GM21515 (cell line): ENCODE data around the gene VEPH1.

Experiments used
- ATAC-seq: cut with Tn5 transposase; IDR thresholded peaks from one replicate; pipeline ENCODE4 v1.9.1; 2021; ENCODE audit not compliant: unreplicated experiment

The VEPH1 gene

GRCh38 chr3:157313186-157313585, 190.0 kb downstream of the VEPH1 start:
- no peak for ATAC-seq

- ATAC-seq: no peak
Observed at GRCh38 chr3:157312376-157312745, 190.9 kb downstream of the VEPH1 start.

DNA sequence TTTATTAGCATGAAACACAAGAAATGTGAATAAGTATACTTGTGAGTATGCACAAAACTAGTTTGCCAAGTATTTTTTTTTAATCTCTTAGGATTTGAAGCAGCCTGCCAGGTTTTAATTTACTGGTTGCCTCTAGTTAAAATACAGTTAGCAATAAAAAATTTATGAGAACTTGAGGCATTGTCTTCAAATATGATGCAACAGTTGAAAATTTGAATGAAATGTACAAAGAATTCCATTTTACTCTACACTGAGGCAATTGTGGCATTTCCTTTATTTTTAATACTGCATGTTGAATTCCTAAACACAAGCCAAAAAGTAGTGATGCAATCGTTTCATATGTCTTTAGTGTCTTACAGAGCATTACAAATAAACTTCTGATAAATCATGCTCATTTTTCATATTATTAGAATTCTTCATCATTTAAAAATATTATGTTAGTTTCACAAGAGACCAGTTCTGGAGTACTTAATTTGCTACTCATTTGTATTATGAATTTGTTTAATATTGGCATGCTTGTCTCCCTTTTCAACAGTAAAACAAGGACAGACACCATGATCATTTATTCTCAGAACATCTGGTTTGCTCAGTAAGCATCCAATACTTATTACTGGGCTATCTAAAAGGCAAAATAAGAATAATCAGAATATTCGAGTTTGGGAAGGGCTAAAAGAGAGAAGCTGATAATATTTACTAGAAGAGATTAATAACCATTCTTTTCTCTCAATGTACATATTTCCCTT, 191.4 kb downstream of the VEPH1 start:
- no peak for ATAC-seq

- ATAC-seq: no peak
Observed at GRCh38 chr3:157310329-157311052, 192.7 kb downstream of the VEPH1 start.

DNA sequence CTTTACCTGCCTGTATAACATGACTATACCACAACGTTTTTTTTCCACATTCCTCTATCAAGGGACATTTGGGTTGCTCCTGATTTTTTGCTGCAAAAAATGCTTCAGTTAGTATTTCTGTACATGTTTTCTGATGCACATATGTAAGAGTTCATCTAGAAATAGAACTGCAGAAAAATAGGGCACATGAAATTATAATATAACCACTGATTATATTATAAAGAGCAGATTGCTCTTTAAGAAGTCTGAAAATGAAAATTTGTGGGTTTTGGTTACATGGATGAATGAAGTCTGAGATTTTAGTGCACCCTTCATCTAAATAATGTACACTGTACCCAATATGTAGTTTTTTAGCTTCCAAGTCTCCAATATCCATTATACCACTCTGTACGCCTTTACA, 196.7 kb downstream of the VEPH1 start:
- no peak for ATAC-seq

DNA sequence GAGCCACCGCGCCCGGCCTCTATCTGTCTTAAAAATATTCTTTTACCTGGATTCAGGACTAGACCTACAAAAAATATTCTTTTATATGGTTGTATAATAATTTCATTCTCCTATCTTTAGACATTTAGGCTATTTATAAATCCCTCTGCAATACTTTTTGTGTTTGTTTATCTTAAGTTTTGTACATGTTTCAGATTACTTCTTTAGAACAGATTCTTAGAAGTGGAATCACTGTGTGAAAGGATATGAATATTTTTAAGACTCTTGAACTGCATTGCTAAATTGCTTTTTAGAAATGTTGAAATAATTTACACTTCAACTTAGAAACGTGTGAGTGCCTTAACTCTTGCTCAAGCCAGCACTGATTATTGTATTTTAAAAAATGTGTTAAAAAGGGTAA, 197.8 kb downstream of the VEPH1 start:
- no peak for ATAC-seq

DNA sequence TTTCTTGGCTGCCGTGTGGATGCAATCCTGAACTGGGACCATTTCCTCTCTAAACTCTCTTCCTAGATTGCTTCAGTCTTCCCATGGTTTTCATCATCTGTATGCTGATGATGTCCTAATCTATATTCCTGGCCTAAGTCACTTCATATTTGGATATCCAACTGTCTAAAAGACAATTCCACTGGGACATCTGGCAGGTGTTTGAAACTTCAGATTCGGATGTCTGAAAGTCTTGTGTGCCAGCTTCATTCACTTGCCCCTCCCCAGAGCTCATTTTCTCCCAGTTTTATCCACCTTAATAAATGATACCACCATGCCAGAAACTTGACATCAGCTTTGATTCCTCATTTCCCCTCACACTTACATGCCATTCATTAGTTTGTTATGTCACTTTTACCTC, 201.5 kb downstream of the VEPH1 start:
- no peak for ATAC-seq

- ATAC-seq: no peak
Observed at GRCh38 chr3:157300981-157301663, 202.1 kb downstream of the VEPH1 start.

GRCh38 chr3:157300094-157300493, 203.1 kb downstream of the VEPH1 start:
- no peak for ATAC-seq

DNA sequence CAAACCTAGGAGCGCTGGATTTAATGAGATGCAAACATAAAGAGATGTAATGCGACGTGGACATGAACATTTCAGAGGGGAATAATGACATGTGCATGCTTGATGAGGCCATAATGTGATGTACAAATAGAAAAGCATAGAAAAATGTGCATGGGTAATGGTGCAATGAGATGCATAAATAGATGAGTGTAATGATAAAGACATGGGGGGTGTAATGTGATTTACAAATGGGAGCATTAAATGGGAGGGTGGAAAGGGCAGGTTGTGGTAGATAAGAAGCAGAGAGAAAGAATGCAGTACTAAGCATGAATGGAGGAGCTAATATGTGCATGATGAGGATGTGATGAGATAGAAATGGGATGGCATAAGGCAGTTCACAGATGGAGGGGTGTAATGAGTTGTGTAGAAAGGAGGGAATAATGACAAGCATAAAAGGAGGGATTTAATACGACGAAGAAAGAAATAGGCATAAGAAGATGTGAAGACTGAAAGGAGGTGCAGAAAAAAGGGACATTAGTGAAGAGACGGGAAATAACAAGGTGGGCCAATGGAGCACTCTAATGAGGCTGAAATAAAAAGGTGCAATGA, 205.8 kb downstream of the VEPH1 start:
- no peak for ATAC-seq

- ATAC-seq: no peak
Observed at GRCh38 chr3:157294953-157295352, 208.3 kb downstream of the VEPH1 start.

DNA sequence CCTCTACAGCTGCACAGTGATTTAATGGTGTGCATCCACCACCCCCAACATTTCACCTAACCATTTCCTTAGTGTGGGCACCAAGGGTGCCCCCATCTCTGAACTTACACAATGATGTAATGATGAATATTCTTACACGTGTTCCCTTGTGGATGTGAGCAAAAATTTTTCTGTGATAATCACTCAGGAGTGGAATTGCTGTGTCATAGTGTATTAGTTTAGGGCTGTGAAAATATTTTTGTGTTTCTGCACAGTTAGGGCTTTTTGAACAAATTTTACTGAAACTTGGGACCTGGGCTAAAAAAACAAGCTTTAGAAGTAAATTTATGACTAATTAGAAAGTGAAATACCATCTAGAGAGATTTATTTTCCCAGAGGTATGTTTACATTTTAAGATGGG, 208.7 kb downstream of the VEPH1 start:
- no peak for ATAC-seq

GRCh38 chr3:157290766-157291165, 212.4 kb downstream of the VEPH1 start:
- no peak for ATAC-seq

DNA sequence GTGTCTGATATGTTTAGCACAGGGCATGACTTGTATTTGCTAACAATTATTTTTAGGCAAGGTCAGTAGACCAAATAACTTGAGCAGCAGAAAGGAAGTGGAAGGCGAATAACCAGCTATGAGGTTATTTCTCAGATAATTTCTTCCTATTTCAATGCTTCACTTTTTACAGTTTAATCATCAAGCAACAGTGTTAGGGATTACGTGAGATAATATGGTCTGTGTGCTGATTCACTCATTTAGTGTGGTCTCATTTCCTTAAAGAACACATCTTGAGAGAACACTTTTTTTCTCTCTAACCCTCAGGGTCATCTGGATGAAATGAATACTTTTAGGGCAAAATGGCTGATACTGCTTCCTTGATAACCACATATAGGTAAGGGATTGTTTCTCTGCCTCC, 217.2 kb downstream of the VEPH1 start:
- no peak for ATAC-seq

GRCh38 chr3:157285141-157285540, 218.1 kb downstream of the VEPH1 start:
- ATAC-seq: no peak

- ATAC-seq: no peak
Observed at GRCh38 chr3:157284688-157285087, 218.5 kb downstream of the VEPH1 start.

GRCh38 chr3:157282261-157283191, 220.7 kb downstream of the VEPH1 start:
- no peak for ATAC-seq

GRCh38 chr3:157280786-157281185, 222.4 kb downstream of the VEPH1 start:
- ATAC-seq: no peak

DNA sequence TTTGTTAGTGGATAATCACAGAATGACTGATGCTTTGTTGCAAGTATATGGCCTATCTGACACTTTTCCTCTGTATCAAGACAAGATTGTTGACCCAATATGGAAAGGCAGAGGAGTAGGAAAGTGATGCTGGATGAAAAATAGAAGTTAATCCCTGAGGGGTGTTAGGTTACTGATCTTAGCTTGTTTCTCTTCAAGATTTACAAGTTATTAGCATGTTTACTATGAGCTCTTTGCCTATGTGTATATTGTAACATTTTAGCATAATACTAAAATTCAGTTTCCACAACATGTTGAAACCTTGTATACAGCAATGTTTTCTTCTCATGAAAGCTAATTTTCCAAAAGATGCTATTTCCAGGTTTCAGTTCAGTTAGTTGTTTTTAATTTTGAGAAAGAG, 222.9 kb downstream of the VEPH1 start:
- ATAC-seq: no peak

- no peak for ATAC-seq
Observed at GRCh38 chr3:157279237-157279636, 224.0 kb downstream of the VEPH1 start.

GRCh38 chr3:157276801-157277200, 226.4 kb downstream of the VEPH1 start:
- ATAC-seq: no peak
